ENCODE data around the gene GATD1. TPM values are rescaled to one million over a fixed set of nuclear protein-coding genes. Genes with fewer than 3 reads are reported as not detected.
A peak's percentile ranks its signal among the peaks of the same experiment; 100 is the strongest.

The GATD1 gene
- polyA plus RNA-seq, 1 donor from 2014 or later = 146 TPM

DNA sequence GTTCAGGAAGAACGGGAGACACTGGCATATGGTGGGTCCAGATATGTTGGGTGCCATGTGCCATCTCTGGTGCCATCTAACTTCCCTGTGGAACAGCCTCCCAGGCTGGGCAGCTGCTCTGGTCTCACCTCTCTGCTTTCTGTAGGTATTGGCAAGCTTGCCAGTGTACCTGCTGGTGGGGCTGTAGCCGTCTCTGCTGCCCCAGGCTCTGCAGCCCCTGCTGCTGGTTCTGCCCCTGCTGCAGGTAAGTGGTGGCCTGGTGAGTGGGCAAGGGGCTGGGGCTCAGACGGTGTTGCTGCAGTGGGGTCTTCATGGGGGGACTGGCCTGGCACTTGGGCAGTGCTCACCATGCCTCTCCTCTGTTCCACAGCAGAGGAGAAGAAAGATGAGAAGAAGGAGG is 35.1 kb upstream of the GATD1 start:
- Histone ChIP-seq H3K4me2 (ENCODE audit: low read length) (no peak overlapping the region), H3F3A (ENCODE audit: insufficient read depth, low read length, poor library complexity, severe bottlenecking) (no peaks in the 10 kb centered on the region), H3K36me3 (ENCODE audit: insufficient read depth, low read length) (no peaks in the 10 kb centered on the region), H3K27me3 (ENCODE audit: insufficient read depth, low read depth, low read length) (no peaks in the 10 kb centered on the region), H3K9me2 (ENCODE audit: insufficient read depth, low read length) (no peaks in the 10 kb centered on the region), H3K4me3 (ENCODE audit: low read length) (no peak overlapping the region), H3K9ac (ENCODE audit: low read length) (no peak overlapping the region), H3K79me2 (replicated peaks; ENCODE audit: insufficient read depth, low read length) (peaks cover 20% of the 10 kb centered on the region), H4K20me1 (ENCODE audit: insufficient read depth) (no peaks in the 10 kb centered on the region), H3K9me3 (ENCODE audit: low read length) (no peaks in the 10 kb centered on the region), H3K27ac (ENCODE audit: low read length) (no peak overlapping the region), H2AFZ (ENCODE audit: low read depth, low read length) (no peak overlapping the region)
- TF ChIP-seq MXI1 (conservative IDR thresholded peaks at IDR 0.05; ENCODE audit: poor library complexity, severe bottlenecking) (no peak), SMC3 (conservative IDR thresholded peaks at IDR 0.05; ENCODE audit: poor library complexity) (no peak), TAF1 (IDR thresholded peaks at IDR 0.05; ENCODE audit: low read depth) (no peak), RAD21 (conservative IDR thresholded peaks at IDR 0.05) (no peak), EP300 (conservative IDR thresholded peaks at IDR 0.05; ENCODE audit: poor library complexity, severe bottlenecking) (no peak), EZH2 (IDR thresholded peaks at IDR 0.05; ENCODE audit: borderline replicate concordance, insufficient read depth, low read length, poor library complexity, severe bottlenecking) (no peak), POLR2AphosphoS5 (IDR thresholded peaks at IDR 0.05) (no peak)
- TF ChIP-seq, protein P1, sequence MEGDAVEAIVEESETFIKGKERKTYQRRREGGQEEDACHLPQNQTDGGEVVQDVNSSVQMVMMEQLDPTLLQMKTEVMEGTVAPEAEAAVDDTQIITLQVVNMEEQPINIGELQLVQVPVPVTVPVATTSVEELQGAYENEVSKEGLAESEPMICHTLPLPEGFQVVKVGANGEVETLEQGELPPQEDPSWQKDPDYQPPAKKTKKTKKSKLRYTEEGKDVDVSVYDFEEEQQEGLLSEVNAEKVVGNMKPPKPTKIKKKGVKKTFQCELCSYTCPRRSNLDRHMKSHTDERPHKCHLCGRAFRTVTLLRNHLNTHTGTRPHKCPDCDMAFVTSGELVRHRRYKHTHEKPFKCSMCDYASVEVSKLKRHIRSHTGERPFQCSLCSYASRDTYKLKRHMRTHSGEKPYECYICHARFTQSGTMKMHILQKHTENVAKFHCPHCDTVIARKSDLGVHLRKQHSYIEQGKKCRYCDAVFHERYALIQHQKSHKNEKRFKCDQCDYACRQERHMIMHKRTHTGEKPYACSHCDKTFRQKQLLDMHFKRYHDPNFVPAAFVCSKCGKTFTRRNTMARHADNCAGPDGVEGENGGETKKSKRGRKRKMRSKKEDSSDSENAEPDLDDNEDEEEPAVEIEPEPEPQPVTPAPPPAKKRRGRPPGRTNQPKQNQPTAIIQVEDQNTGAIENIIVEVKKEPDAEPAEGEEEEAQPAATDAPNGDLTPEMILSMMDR (IDR thresholded peaks at IDR 0.05; ENCODE audit: poor library complexity, severe bottlenecking) = no peak
- TF ChIP-seq, protein P2, sequence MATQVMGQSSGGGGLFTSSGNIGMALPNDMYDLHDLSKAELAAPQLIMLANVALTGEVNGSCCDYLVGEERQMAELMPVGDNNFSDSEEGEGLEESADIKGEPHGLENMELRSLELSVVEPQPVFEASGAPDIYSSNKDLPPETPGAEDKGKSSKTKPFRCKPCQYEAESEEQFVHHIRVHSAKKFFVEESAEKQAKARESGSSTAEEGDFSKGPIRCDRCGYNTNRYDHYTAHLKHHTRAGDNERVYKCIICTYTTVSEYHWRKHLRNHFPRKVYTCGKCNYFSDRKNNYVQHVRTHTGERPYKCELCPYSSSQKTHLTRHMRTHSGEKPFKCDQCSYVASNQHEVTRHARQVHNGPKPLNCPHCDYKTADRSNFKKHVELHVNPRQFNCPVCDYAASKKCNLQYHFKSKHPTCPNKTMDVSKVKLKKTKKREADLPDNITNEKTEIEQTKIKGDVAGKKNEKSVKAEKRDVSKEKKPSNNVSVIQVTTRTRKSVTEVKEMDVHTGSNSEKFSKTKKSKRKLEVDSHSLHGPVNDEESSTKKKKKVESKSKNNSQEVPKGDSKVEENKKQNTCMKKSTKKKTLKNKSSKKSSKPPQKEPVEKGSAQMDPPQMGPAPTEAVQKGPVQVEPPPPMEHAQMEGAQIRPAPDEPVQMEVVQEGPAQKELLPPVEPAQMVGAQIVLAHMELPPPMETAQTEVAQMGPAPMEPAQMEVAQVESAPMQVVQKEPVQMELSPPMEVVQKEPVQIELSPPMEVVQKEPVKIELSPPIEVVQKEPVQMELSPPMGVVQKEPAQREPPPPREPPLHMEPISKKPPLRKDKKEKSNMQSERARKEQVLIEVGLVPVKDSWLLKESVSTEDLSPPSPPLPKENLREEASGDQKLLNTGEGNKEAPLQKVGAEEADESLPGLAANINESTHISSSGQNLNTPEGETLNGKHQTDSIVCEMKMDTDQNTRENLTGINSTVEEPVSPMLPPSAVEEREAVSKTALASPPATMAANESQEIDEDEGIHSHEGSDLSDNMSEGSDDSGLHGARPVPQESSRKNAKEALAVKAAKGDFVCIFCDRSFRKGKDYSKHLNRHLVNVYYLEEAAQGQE (IDR thresholded peaks at IDR 0.05; ENCODE audit: borderline replicate concordance) = no peak

DNA sequence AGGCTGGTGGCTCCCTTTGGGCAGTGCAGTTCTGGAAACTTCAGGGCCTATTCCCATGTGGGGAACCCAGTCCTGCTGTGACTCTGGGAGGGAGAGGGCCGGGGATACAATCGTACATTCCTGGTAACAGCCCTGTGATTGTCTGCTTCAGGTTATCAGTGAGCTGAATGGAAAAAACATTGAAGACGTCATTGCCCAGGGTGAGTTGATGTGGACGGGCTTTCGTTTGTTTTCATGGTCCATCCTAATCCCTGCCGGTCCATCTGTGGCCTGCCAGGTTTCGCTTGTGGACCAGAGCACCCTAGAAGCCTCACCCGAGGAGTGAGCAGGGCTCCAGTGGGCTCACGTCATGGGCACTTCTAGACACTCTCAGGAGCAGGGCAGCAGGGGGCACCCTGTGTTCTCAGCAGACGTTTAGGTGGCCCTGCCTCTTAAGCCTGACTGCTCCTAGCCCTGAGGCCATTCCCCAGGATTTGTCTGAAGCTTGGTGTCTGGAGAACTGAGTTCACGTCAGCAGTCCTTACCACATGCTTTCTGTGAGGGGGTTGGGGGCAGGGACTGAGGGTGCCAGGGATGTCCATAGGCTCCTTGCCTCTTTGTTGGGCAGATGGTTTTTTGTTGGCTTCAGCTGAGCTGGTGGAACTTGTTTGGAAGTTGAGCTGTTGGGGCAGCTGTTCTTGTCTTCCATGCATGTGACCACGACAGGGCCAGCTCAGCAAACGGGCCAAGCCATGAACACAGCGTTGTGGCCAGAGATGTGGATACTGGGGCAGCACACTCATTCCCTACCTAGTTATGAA is 34.4 kb upstream of the GATD1 start:
- peaks cover 20% of the 10 kb centered on the region for H3K79me2 ChIP-seq (replicated peaks; ENCODE audit: insufficient read depth, low read length)
- no peaks in the 10 kb centered on the region for H4K20me1 ChIP-seq (ENCODE audit: insufficient read depth)
- H3K4me2 ChIP-seq (ENCODE audit: low read length) = no peak overlapping the region
- H3F3A ChIP-seq (ENCODE audit: insufficient read depth, low read length, poor library complexity, severe bottlenecking) = no peaks in the 10 kb centered on the region
- no peak overlapping the region for H3K9ac ChIP-seq (ENCODE audit: low read length)
- no peak overlapping the region for H3K27ac ChIP-seq (ENCODE audit: low read length)
- H3K9me2 ChIP-seq (ENCODE audit: insufficient read depth, low read length) = no peaks in the 10 kb centered on the region
- H3K36me3 ChIP-seq (ENCODE audit: insufficient read depth, low read length) = no peaks in the 10 kb centered on the region
- no peak overlapping the region for H2AFZ ChIP-seq (ENCODE audit: low read depth, low read length)
- no peaks in the 10 kb centered on the region for H3K9me3 ChIP-seq (ENCODE audit: low read length)
- no peaks in the 10 kb centered on the region for H3K27me3 ChIP-seq (ENCODE audit: insufficient read depth, low read depth, low read length)
- TF ChIP-seq POLR2AphosphoS5 (IDR thresholded peaks at IDR 0.05) (no peak), EZH2 (IDR thresholded peaks at IDR 0.05; ENCODE audit: borderline replicate concordance, insufficient read depth, low read length, poor library complexity, severe bottlenecking) (no peak)
- TF ChIP-seq, protein P1 (IDR thresholded peaks at IDR 0.05; ENCODE audit: poor library complexity, severe bottlenecking) = no peak
- peak overlapping the region; percentile 90 for H3K4me3 ChIP-seq (ENCODE audit: low read length)

All from neural cell (in vitro differentiated cells).